CD4-positive, alpha-beta T cell treated with Interferon alpha-2 for 1 hour (primary cell): ENCODE measurements around the gene ATRAID.

Experiments used
- DNase-seq, 2 donors: peaks; one replicate each; pipeline ENCODE4 v3.0.0-alpha.2; 2020 to 2022

ATRAID gene

GRCh38 chr2:27251766-27252165 is 39.9 kb downstream of the ATRAID start:
- DNase-seq: no peak

GRCh38 chr2:27255187-27255586 is 43.3 kb downstream of the ATRAID start:
- no peak for DNase-seq

- DNase-seq: no peak
These were observed 43.8 kb downstream of the ATRAID start for GRCh38 chr2:27255660-27256059.

GRCh38 chr2:27256855-27257454 is 45.1 kb downstream of the ATRAID start:
- no peak for DNase-seq

GRCh38 chr2:27258051-27258450 is 46.2 kb downstream of the ATRAID start:
- no peak for DNase-seq

- DNase-seq: no peak
These were observed 49.5 kb downstream of the ATRAID start for GRCh38 chr2:27261241-27261925.

GRCh38 chr2:27261926-27262298 is 50.1 kb downstream of the ATRAID start:
- DNase-seq: no peak

GRCh38 chr2:27262379-27263286 is 50.8 kb downstream of the ATRAID start, which contains the start of gene SLC30A3:
SLC30A3 (minus strand) TSS chr2:27263047; CDS start chr2:27262906, 141 bp downstream.
- peak; percentile 74 to 78 for DNase-seq

GRCh38 chr2:27263287-27264252 is 51.7 kb downstream of the ATRAID start:
- no peak for DNase-seq

GRCh38 chr2:27264253-27264752 is 52.5 kb downstream of the ATRAID start:
- DNase-seq: peak in 1 of 2 donors; percentile 10

- peak; percentile 73 to 75 for DNase-seq
These were observed 53.1 kb downstream of the ATRAID start for GRCh38 chr2:27264753-27265535.

GRCh38 chr2:27265536-27265870 is 53.7 kb downstream of the ATRAID start:
- DNase-seq: no peak
